A549 (cell line): ENCODE measurements around the gene PIK3CB. TPM values are rescaled to one million over a fixed set of nuclear protein-coding genes. Genes with fewer than 3 reads are reported as not detected.

ENCODE experiments used
- ATAC-seq, 2 experiments: fragments of 200-7000 bp in 1 of 2; fragments of >200 bp in 1 of 2; cut with Nextera tagmentation in 1 of 2; cut with Tn5 transposase in 1 of 2; 3 replicates each; pipeline versions ENCODE4 v1.8.0 to v1.9.1; 2018 to 2020; ENCODE audit warnings: mild to moderate bottlenecking in 1 of 2, moderate library complexity in 1 of 2
- CTCF ChIA-PET: fragments of 300-600 bp; sonication (Branson Sonifier 250); formaldehyde crosslinking; extraction: SDS; loops from one replicate; lab custom pipeline; 2021; ENCODE audit warnings: antibody characterized with exemption, inconsistent platforms; lab: Yijun Ruan, JAX
- POLR2A ChIA-PET: fragments of 350-600 bp; formaldehyde crosslinking; extraction: SDS; loops from one replicate; lab custom pipeline; 2021; ENCODE audit warnings: antibody characterized with exemption, inconsistent platforms; lab: Yijun Ruan, JAX
- DNase-seq, 2 experiments: peaks; one replicate each; pipeline versions ENCODE4 v3.0.0 to v3.0.0-alpha.2; 2011 to 2016; ENCODE audit warnings: low read depth in 1 of 2, low spot score in 1 of 2
- FAIRE-seq: peaks from 2 replicates; lab custom pipeline; 2011; peaks lifted over from hg19 to GRCh38; lab: Jason Lieb, UNC
- H3K27ac ChIP-seq, 2 experiments: fragments of >200 bp; sonication (Bioruptor Twin); formaldehyde crosslinking; 3 replicates each; pipeline ENCODE4 v1.5.1; 2016 to 2017
- H3K4me1 ChIP-seq: fragments of >200 bp; sonication (Bioruptor Twin); formaldehyde crosslinking; 3 replicates; pipeline ENCODE4 v1.6.1; 2016
- H3K4me2 ChIP-seq: fragments of >200 bp; sonication (Bioruptor Twin); formaldehyde crosslinking; 3 replicates; pipeline ENCODE4 v1.6.1; 2016
- H3K4me3 ChIP-seq: fragments of >200 bp; sonication (Bioruptor Twin); formaldehyde crosslinking; 3 replicates; pipeline ENCODE4 v1.5.1; 2016
- H3K9me3 ChIP-seq: fragments of >200 bp; sonication (Bioruptor Twin); formaldehyde crosslinking; 3 replicates; pipeline ENCODE4 v1.6.1; 2016
- BHLHE40 ChIP-seq: IDR thresholded peaks from 2 replicates; pipeline ENCODE4 v1.6.1; 2012; ENCODE audit warnings: low read depth, low read length, inconsistent platforms
- CHD2 ChIP-seq: fragments of 150-350 bp; IDR thresholded peaks from 2 replicates; pipeline ENCODE4 v1.6.1; 2014; ENCODE audit warnings: low read length; ENCODE audit not compliant: partially characterized antibody
- E2F6 ChIP-seq: IDR thresholded peaks from 2 replicates; pipeline ENCODE4 v1.6.1; 2012; ENCODE audit warnings: low read depth, borderline replicate concordance
- FOSB ChIP-seq: fragments of 250-450 bp; sonication (Bioruptor Pico); IDR thresholded peaks from 2 replicates; pipeline ENCODE4 v1.5.0; 2020; ENCODE audit warnings: mild to moderate bottlenecking, moderate library complexity
- FOSL2 ChIP-seq, 2 experiments: fragments of 450-650 bp in 1 of 2; fragments of >200 bp in 1 of 2; sonication (Bioruptor Twin) in 1 of 2; formaldehyde crosslinking; IDR thresholded peaks; 2 replicates each; pipeline versions ENCODE4 v1.5.0 to v1.6.1; 2016 to 2020; ENCODE audit warnings: mild to moderate bottlenecking in 1 of 2, moderate library complexity in 1 of 2
- HDAC2 ChIP-seq: fragments of 200-600 bp; sonication (generic); IDR thresholded peaks from 2 replicates; pipeline ENCODE4 v1.6.1; 2016
- HEYL ChIP-seq: fragments of 250-450 bp; sonication (Bioruptor Pico); IDR thresholded peaks from 2 replicates; pipeline ENCODE4 v1.8.0; 2021; ENCODE audit warnings: mild to moderate bottlenecking, moderate library complexity
- HOXA7 ChIP-seq: fragments of 250-450 bp; sonication (Bioruptor Pico); IDR thresholded peaks from 2 replicates; pipeline ENCODE4 v1.5.0; 2020; ENCODE audit warnings: mild to moderate bottlenecking, moderate library complexity
- HOXB5 ChIP-seq: fragments of 250-450 bp; sonication (Bioruptor Pico); IDR thresholded peaks from 2 replicates; pipeline ENCODE4 v1.5.0; 2020; ENCODE audit warnings: mild to moderate bottlenecking, moderate library complexity
- JUNB ChIP-seq: fragments of >200 bp; sonication (Bioruptor Twin); formaldehyde crosslinking; IDR thresholded peaks from 2 replicates; pipeline ENCODE4 v1.6.1; 2016
- NFE2L2 ChIP-seq: fragments of 150-350 bp; conservative IDR thresholded peaks from 2 replicates; pipeline ENCODE4 v1.6.1; 2014; ENCODE audit warnings: low read length
- NPAS2 ChIP-seq: fragments of 250-450 bp; sonication (Bioruptor Pico); IDR thresholded peaks from 2 replicates; pipeline ENCODE4 v1.8.0; 2022; ENCODE audit warnings: mild to moderate bottlenecking, moderate library complexity, borderline replicate concordance
- NR3C1 ChIP-seq: fragments of >200 bp; sonication (Bioruptor Twin); formaldehyde crosslinking; IDR thresholded peaks from 3 replicates; pipeline ENCODE4 v1.6.1; 2017
- POLR2A ChIP-seq: IDR thresholded peaks from 2 replicates; pipeline ENCODE4 v1.6.1; 2012; ENCODE audit warnings: mild to moderate bottlenecking, low read length
- RCOR1 ChIP-seq: fragments of 150-350 bp; IDR thresholded peaks from 2 replicates; pipeline ENCODE4 v1.6.1; 2014; ENCODE audit warnings: antibody characterized with exemption, low read length, low read depth
- REST ChIP-seq: fragments of 200-600 bp; sonication (generic); IDR thresholded peaks from 2 replicates; pipeline ENCODE4 v1.6.1; 2016; ENCODE audit warnings: antibody characterized with exemption, mild to moderate bottlenecking, moderate library complexity
- RFX5 ChIP-seq: fragments of 450-650 bp; IDR thresholded peaks from 2 replicates; pipeline ENCODE4 v1.7.1; 2014; ENCODE audit warnings: antibody characterized with exemption, mild to moderate bottlenecking, moderate library complexity
- TFCP2L1 ChIP-seq: fragments of 250-450 bp; sonication (Bioruptor Pico); IDR thresholded peaks from 2 replicates; pipeline ENCODE4 v1.5.0; 2021; ENCODE audit warnings: mild to moderate bottlenecking
- WGBS: methylation state at CpG from one replicate; pipeline ENCODE4 v1.1.6; 2017; ENCODE audit errors: missing lambda C conversion rate; 5-methylcytosine and 5-hydroxymethylcytosine counted together
- polyA plus RNA-seq, 4 experiments: library from polyadenylated mRNA; depleted of rRNA in 3 of 4; stranded (reverse); fragments of >200 nt; fragmentation: RNase III in 1 of 4; extraction: RNeasy Plus Mini Kit Qiagen cat#74134 plus additional on column Dnase treatment in 1 of 4; gene quantifications; 2 replicates in 3 of 4; 3 replicates in 1 of 4; pipeline ENCODE4 v1.2.3, GENCODE V29; 2011 to 2017
- TF ChIP-seq, protein P1 (sequence below): fragments of >200 bp; sonication (Bioruptor Twin); formaldehyde crosslinking; IDR thresholded peaks from 3 replicates; pipeline ENCODE4 v1.5.1; 2016
- TF ChIP-seq, protein P2 (sequence below): IDR thresholded peaks from 2 replicates; pipeline ENCODE4 v1.6.1; 2012
- TF ChIP-seq, protein P3 (sequence below): fragments of 250-450 bp; sonication (Bioruptor Pico); IDR thresholded peaks from 2 replicates; pipeline ENCODE4 v1.5.0; 2020; ENCODE audit warnings: low read depth, mild to moderate bottlenecking, moderate library complexity
- TF ChIP-seq, protein P4 (sequence below): fragments of 250-450 bp; sonication (Bioruptor Pico); IDR thresholded peaks from 2 replicates; pipeline ENCODE4 v1.5.0; 2021; ENCODE audit warnings: mild to moderate bottlenecking, moderate library complexity, borderline replicate concordance
- TF ChIP-seq, protein P5 (sequence below): fragments of 450-650 bp; IDR thresholded peaks from 2 replicates; pipeline ENCODE4 v1.6.1; 2014; ENCODE audit warnings: antibody characterized with exemption

PIK3CB gene
- polyA plus RNA-seq, 2 of the 4 experiments (the other 2 are of a cell fraction) = 20.7 to 23.3 TPM

DNA sequence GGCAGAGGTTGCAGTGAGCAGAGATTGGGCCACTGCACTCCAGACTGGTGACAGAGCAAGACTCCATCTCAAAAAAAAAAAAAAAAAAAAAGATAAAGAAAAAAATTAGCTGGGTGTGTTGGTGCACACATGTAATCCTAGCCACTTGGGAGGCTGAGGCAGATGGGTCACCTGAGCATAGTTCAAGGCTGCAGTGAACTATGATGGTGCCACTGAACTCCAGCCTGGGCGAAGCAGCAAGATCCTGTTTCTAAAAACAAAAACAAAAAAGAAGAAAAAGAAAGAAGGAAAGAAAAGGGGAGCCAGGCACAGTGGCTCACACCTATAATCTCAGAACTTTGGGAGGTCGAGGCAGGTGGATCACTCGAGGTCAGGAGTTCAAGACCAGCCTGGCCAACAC lies 32.9 kb downstream of the PIK3CB start:
- no peak for TF ChIP-seq NFE2L2
- no peak for TF ChIP-seq NR3C1
- no peak for TF ChIP-seq E2F6
- no peak for TF ChIP-seq JUNB
- TF ChIP-seq RFX5 = no peak
- TF ChIP-seq, protein P1, sequence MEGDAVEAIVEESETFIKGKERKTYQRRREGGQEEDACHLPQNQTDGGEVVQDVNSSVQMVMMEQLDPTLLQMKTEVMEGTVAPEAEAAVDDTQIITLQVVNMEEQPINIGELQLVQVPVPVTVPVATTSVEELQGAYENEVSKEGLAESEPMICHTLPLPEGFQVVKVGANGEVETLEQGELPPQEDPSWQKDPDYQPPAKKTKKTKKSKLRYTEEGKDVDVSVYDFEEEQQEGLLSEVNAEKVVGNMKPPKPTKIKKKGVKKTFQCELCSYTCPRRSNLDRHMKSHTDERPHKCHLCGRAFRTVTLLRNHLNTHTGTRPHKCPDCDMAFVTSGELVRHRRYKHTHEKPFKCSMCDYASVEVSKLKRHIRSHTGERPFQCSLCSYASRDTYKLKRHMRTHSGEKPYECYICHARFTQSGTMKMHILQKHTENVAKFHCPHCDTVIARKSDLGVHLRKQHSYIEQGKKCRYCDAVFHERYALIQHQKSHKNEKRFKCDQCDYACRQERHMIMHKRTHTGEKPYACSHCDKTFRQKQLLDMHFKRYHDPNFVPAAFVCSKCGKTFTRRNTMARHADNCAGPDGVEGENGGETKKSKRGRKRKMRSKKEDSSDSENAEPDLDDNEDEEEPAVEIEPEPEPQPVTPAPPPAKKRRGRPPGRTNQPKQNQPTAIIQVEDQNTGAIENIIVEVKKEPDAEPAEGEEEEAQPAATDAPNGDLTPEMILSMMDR = no peak
- TF ChIP-seq NPAS2 (CRISPR knock-in tag) = no peak
- TF ChIP-seq, protein P2, sequence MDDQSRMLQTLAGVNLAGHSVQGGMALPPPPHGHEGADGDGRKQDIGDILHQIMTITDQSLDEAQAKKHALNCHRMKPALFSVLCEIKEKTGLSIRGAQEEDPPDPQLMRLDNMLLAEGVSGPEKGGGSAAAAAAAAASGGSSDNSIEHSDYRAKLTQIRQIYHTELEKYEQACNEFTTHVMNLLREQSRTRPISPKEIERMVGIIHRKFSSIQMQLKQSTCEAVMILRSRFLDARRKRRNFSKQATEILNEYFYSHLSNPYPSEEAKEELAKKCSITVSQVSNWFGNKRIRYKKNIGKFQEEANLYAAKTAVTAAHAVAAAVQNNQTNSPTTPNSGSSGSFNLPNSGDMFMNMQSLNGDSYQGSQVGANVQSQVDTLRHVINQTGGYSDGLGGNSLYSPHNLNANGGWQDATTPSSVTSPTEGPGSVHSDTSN = no peak
- TF ChIP-seq, protein P3, sequence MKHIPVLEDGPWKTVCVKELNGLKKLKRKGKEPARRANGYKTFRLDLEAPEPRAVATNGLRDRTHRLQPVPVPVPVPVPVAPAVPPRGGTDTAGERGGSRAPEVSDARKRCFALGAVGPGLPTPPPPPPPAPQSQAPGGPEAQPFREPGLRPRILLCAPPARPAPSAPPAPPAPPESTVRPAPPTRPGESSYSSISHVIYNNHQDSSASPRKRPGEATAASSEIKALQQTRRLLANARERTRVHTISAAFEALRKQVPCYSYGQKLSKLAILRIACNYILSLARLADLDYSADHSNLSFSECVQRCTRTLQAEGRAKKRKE (CRISPR knock-in tag) = no peak
- TF ChIP-seq, protein P4, sequence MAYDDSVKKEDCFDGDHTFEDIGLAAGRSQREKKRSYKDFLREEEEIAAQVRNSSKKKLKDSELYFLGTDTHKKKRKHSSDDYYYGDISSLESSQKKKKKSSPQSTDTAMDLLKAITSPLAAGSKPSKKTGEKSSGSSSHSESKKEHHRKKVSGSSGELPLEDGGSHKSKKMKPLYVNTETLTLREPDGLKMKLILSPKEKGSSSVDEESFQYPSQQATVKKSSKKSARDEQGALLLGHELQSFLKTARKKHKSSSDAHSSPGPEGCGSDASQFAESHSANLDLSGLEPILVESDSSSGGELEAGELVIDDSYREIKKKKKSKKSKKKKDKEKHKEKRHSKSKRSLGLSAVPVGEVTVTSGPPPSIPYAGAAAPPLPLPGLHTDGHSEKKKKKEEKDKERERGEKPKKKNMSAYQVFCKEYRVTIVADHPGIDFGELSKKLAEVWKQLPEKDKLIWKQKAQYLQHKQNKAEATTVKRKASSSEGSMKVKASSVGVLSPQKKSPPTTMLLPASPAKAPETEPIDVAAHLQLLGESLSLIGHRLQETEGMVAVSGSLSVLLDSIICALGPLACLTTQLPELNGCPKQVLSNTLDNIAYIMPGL (CRISPR knock-in tag) = no peak
- no peak for TF ChIP-seq CHD2
- TF ChIP-seq, all 56 proteins: peak for 0
- POLR2A ChIA-PET = no interaction called here

DNA sequence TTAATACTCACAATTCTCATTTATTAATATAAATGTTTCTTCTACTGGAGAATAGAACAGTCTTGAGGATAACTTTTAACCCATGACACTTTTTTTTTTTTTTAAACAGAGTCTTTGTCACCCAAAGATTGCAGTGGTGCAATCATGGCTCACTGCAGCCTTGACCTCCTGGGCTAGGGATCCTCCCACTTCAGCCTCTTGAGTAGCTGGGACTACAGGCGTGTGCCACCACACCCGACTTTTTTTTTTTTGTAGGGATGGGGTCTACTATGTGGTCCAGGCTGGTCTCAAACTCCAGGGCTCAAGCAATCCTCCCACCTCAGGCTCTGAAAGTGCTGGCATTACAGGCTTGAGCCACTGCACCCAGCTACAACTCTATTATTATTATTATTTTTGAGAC lies 34.5 kb downstream of the PIK3CB start:
- FAIRE-seq (no peak), DNase-seq (no peak)

More for the DNA sequence above, 32.9 kb downstream of the PIK3CB start:
- no peak for FAIRE-seq
- H3K9me3 ChIP-seq = no peaks in the 10 kb centered on the region
- H3K4me1 ChIP-seq = no peaks in the 10 kb centered on the region
- DNase-seq = no peak
- CTCF ChIA-PET = interaction anchor here (0.6 kb wide), 1 partner anchor 14 kb away, joined by 3 read pairs; no protein-coding TSS in a partner anchor
- H3K4me2 ChIP-seq = no peak overlapping the region
- ATAC-seq = no peak
- 84% methylated on average over 3 of the region's 3 CpGs for WGBS
- no peak overlapping the region for H3K4me3 ChIP-seq
- no peak overlapping the region for H3K27ac ChIP-seq

More for the DNA sequence above, 34.5 kb downstream of the PIK3CB start:
- Histone ChIP-seq H3K4me2 (no peak overlapping the region), H3K4me3 (no peak overlapping the region), H3K9me3 (no peaks in the 10 kb centered on the region), H3K27ac (no peak overlapping the region), H3K4me1 (no peaks in the 10 kb centered on the region)
- ChIA-PET CTCF (no interaction called here), POLR2A (no interaction called here)
- 88% methylated on average over 2 of the region's 2 CpGs for WGBS
- TF ChIP-seq HOXA7 (CRISPR knock-in tag) (no peak), POLR2A (no peak), CHD2 (no peak), FOSL2 (IDR thresholded peaks at IDR 0.05) (no peak), FOSL2 (CRISPR knock-in tag; IDR thresholded peaks at IDR 0.05) (no peak), REST (no peak), FOSB (CRISPR knock-in tag) (no peak), RCOR1 (no peak), BHLHE40 (no peak), HDAC2 (no peak), JUNB (no peak), HEYL (CRISPR knock-in tag) (no peak), TFCP2L1 (no peak), HOXB5 (CRISPR knock-in tag) (no peak)
- TF ChIP-seq, protein P5, sequence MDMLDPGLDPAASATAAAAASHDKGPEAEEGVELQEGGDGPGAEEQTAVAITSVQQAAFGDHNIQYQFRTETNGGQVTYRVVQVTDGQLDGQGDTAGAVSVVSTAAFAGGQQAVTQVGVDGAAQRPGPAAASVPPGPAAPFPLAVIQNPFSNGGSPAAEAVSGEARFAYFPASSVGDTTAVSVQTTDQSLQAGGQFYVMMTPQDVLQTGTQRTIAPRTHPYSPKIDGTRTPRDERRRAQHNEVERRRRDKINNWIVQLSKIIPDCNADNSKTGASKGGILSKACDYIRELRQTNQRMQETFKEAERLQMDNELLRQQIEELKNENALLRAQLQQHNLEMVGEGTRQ = no peak
- no peak for ATAC-seq
